DND-41 (cell line): ENCODE results near the gene SSX7.
"Not testable (repeated sequence)": the region's sequence is repeated elsewhere in the genome, so short reads cannot be mapped to it uniquely, and the experiment has no call there.

Experiments used
- CTCF ChIP-seq: IDR thresholded peaks from 2 replicates; pipeline ENCODE4 v1.5.1; 2012; ENCODE audit warnings: borderline replicate concordance, low read length, moderate library complexity, mild to moderate bottlenecking; ENCODE audit not compliant: poor library complexity, severe bottlenecking; ENCODE audit errors: extremely low read depth
- EZH2 ChIP-seq: IDR thresholded peaks from 3 replicates; pipeline ENCODE4 v1.6.1; 2012; ENCODE audit warnings: borderline replicate concordance, low read depth, mild to moderate bottlenecking, moderate library complexity, low read length, inconsistent platforms; ENCODE audit not compliant: severe bottlenecking

- not testable (repeated sequence) for TF ChIP-seq CTCF, EZH2
These were observed 4.0 kb downstream of the SSX7 start for GRCh38 chrX:52650676-52651075.
